ENCODE results near the gene TSPAN9. TPM values are rescaled to one million over a fixed set of nuclear protein-coding genes. Genes with fewer than 3 reads are reported as not detected.

Gene TSPAN9
- polyA plus RNA-seq, 3 donors = 92.7 to 102 (median 95.0) TPM

DNA sequence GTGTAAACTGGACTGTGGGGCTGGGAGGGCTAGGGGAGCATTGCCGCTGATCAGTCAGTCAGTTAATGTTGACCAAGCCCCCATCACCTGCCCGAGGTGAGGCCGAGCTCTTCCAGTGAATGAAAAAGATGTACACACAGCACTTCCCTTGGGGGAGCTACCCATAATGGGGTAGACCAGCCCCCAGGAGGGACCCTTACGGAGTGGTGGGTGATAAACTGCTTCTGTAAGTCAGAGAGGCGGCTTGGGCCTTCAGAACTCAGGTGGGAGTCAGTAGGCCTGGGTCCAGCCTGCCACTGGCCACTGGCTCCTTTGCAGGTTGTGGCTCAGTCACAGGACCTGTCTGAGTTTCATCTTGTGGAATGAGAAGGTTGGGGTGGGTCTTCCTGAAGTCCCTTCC, 43.5 kb downstream of the TSPAN9 start:
- DNase-seq (ENCODE audit: low read depth in 3 of 3, low spot score in 2 of 3) = no peak

DNA sequence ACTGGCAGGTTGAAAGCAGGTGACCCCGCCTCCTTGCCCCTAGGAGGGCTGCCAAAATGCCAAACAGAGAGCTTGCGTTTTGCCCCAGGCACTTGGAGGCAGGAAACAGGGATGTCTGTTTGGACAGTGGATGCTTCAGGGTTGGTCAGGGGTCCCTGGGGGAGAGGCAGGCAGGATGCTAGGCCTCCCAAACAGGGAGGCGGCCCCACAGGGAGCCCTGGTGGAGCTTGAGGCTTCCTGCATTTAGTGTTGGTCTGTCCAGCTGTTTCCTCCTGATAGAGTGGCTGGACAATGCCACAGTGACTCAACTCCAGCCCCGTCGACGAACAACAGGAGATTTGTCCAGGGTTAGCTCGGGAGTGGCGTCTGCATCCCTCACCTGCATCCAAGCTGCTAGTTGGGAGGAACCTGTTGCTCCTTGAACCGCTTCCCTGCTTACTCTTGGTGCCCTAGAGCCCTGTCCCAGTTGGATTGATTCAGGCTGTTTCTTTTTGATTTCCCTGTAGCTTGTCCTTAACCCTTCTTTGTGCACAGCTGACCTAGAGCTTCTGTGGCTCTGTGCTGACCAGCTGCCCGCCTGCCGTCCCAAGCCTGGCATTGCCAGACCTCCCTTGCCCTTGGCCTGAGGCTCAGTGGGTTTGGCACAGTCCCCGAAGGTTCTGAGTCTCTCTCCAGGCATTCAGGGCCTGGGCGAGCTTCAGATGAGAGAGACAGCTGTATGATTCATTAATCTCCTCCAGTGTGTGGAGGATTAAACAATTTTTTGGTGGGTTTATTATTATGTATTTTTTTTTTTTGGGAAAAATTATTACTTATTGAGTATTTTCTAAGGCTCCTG, 45.9 kb downstream of the TSPAN9 start:
- DNase-seq (ENCODE audit: low read depth in 3 of 3, low spot score in 2 of 3) = no peak

DNA sequence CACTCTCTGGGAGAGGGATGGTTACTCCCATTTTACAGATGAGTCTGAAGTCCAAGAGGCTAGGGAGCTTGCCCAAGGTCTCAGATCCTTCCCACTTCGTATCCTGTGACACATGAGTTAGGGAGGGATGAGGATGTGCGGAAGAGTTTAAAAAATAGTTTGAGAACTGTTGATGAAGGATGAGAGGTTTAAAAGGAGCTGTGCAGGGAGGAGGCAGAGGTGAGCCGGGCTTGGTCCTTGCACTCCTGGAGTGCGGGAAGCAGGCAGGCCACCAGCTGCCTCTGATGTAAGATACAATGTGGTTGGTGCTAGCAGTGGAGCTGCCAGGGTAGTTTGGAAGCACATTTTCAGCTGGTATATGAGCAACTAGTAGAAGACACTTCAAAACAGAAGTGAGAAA, 46.5 kb downstream of the TSPAN9 start:
- DNase-seq (ENCODE audit: low read depth in 3 of 3, low spot score in 2 of 3) = no peak

DNA sequence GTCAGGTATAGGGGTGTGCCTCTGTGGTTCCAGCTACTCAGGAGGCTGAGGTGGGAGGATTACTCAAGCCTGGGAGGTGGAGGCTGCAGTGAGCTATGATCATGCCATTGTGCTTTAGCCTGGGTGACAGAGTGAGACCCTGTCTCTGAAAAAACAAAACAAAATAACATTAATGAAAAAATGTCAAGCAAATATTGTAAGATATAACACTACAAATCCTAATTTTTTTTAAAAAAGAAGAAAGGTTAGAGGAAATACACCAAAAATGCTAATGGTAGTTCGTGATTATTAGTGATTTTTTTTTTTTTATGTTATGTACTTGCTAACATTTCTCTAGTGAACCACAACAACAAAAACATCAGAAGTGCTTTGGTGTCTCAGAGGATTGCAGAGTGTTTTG, 47.7 kb downstream of the TSPAN9 start:
- no peak for DNase-seq (ENCODE audit: low read depth in 3 of 3, low spot score in 2 of 3)

DNA sequence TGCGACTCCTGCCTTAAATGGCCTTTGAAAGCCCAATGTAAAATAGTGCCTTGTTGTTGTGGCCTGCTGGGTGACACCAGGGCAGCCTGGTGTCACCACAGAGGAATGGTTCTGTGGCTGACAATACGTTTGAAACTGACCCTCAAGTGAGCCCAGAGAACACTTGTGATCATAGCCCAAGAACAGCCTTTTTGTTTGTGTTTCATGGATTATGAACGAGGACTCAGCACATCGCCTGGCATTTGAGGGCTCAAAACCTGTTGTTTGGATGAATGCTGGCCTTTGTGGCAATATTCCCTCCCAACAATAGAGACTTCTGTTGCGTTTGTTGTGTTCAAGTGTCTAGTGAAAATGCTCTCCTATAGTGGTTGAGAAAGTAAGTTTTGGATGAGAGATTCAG, 48.5 kb downstream of the TSPAN9 start:
- DNase-seq (ENCODE audit: low read depth in 3 of 3, low spot score in 2 of 3) = no peak

DNA sequence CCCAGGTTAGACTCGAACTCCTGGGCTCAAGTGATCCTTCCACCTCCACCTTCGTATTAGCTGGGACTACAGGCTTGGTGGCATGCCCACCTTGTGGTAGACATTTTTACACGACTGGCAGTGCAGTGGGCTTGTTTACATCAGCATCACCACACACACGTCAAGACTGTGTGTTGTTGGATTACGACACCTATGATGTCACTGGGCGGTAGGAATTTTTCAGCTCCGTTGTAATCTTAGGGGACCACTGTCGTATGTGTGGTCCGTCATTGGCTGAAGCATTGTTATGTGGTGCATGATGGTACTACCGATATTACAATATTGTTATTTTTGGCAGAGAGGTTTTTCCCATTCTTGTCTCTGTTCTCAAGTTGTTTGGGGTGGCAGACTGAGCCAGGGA, 50.7 kb downstream of the TSPAN9 start:
- no peak for DNase-seq (ENCODE audit: low read depth in 3 of 3, low spot score in 2 of 3)

DNA sequence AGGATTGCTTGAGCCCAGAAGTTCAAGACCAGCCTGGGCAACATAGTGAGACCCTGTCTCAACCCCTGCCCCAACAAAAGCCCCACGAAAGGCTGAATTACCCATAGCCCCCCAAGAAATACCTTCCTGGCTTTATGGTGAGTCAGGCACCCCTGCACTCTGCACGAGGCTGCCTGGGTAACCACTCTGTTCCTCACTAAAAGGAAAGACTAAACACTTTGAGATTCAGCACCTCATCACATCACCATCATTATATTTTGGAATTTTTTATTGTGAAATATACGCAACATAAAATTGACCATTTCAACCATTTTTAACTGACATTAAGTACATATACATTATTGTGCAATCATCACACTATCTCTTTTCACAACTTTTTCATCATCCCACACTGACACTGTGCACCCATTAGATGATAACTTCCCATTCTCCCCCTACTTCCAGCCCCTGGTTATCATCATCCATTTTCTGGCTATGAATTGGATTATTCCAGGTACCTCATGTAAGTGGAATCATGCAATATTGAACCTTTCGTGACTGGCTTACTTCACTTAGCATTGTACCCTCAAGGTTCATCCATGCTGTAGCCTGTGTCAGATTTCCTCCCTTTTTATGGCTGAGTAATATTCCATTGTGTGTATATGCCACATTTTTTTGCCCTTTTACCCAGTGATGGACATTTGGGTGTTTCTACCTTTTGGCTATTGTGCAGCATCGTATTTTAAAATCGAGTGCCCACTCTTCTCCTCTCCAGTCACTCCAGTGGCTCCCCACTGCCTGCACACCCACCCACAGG, 51.5 kb downstream of the TSPAN9 start:
- no peak for DNase-seq (ENCODE audit: low read depth in 3 of 3, low spot score in 2 of 3)

DNA sequence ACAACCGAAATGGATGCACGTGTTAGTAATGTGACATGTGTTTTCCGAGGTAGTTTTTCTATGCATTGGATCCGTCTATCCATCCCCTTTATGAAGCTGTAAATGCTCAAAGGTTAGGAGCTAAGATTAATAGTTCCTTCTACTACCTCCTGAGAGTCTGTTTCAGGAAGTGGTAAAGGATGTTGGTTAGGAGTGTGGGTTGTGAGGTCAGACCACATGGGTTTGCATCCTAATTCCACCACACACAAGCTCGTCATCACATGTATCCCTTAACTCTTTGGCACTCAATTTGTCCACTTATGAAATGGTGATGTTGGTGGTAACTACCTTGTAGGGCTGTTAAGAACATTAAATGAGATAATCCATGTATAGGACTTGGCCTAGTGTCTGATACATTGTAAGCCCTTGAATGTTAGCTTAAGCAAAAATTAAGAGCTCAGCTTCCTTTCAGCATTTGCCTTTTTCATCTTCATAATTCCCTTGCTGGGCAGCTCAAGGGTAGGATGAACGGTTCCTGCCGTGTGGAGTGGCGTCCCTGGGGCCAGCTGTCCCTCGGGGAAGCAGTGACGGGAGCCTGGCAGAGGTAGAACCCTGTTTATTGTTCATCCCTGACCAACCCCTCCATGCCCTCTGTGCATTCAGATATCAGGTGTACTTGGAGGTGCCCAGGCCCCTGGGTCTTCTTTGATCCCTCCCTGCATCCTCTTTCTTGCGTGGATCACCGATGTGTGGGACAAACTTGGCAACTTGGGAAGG, 52.3 kb downstream of the TSPAN9 start:
- DNase-seq (ENCODE audit: low read depth in 3 of 3, low spot score in 2 of 3) = no peak

DNA sequence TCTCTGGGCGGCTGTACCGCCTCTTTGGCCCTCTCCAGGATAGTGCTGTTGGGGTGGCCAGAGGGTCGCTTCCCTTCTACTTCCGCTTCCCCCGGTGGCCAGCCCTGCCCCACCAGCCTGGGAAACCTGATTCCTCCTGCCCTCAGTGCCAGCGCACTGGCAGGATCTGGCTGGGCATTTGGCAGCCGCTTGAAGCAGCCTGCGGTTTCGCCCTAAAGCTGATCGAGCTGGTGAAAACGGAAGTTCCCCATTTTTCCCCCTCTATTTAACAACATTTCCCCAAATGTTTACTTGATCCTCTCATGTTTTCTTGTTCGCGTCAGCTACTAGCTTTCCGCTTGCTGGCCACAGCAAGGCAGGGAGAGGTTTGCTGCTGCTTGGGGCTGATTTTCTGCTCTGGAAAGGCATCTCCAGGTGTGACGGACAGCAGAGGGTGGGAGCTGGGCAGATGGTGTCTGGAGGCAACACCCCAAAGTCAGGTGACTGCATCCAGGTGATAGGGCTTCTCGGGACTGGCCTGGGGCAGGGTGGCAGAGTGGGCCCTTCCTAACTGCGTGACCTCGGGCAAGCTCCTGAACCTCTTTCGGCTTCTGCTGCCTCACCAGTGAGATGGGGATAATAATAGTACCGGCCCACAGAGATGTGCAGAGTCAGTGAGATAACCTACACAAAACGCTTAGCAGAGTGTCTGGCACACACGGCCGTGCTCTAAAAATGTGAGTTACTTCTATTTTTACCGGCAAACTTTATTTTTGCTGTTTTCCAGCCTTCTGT, 53.1 kb downstream of the TSPAN9 start:
- no peak for DNase-seq (ENCODE audit: low read depth in 3 of 3, low spot score in 2 of 3)

DNA sequence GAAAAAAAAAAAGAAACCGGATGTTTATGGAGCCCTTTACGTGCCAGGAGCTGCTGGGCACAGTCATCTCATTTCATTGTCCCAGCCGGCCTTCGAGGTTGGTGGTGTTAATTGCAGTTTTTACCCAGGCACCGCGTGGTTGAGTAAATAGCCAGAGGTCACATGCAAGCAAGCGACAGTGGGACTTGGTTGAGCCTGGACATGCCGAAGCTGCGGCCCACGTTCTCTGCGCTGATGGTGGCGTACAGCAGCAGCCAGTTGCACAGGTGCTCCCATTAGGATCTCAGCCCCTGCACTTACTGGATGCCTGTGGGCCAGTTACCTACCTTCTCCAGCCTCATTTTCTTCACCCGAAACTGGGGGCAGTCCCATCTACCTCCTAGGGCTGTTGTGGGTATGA, 54.0 kb downstream of the TSPAN9 start:
- no peak for DNase-seq (ENCODE audit: low read depth in 3 of 3, low spot score in 2 of 3)

DNA sequence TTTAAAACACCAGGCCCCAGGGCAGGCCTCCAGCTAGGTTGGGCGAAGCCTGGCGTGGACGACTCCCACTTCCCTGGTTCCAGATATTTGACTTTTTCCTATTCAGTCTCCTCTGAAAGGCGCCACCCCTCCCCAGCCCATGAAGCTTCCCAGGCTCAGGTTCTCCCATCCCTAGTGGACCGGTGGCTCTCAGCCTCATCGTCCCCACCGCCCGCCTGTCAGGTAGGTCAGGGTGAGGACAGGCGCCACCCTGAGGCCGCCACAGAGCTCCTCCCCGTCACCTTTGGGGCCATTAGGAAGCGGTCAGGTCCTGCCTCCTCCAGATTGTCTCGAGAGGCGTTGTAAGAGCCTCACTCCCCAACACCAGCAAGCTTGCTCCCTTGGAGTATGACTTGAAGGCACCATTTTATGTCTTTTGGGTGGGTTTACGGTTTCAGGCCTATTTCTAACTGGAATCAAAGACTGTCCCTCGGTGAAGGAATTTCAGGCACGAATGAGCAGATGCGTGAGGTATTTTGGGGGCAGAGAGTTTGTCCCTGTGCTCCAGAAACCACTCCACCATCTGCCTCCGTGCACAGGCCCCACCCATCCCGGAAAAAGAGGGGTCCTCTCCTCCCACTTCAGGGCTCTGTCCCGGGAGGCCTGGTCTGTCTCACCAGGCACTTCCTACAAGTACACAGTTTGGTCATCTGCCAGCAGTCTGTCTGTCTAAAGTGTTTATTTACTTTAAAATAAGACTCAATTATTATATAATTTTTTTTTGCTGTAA, 55.6 kb downstream of the TSPAN9 start:
- DNase-seq (ENCODE audit: low read depth in 3 of 3, low spot score in 2 of 3) = no peak

DNA sequence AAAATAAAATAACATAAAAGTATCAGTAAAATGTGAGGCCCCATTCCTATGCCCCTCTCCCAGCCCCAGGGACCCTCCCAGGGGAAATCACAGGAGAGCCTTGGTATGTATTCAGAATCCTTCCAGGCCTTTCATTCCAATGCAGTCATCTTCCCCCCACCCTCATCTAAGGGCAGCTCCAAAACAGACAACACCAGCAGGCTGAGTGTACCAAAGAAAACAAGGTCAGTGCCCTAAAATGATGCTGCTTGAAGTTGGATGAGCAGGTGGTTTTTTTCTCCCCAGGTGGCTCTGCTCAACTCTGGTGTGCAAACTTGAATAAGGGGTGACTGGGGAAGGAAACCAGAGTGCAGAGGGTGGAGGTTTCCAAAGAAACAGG, 56.2 kb downstream of the TSPAN9 start:
- DNase-seq (ENCODE audit: low read depth in 3 of 3, low spot score in 2 of 3) = no peak

DNA sequence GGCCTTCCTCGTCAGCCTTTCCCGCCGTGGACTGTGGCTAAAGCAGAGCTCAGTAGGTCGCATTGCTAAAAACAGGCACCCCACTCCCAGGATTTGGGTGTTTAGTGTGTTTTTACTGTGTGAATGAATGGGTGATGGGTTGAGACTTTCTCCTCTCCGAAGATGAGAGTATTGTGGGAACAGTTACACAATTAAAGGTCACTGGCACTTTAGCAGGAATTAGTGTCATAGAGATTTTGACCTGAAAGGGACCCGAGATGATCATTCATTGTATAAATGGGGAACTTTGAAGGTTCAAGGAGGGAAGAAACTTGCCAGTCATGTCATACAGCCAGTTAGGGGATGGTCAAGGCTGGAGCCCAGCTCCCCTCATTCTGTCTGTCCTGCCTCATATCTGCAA, 56.9 kb downstream of the TSPAN9 start:
- no peak for DNase-seq (ENCODE audit: low read depth in 3 of 3, low spot score in 2 of 3)

DNA sequence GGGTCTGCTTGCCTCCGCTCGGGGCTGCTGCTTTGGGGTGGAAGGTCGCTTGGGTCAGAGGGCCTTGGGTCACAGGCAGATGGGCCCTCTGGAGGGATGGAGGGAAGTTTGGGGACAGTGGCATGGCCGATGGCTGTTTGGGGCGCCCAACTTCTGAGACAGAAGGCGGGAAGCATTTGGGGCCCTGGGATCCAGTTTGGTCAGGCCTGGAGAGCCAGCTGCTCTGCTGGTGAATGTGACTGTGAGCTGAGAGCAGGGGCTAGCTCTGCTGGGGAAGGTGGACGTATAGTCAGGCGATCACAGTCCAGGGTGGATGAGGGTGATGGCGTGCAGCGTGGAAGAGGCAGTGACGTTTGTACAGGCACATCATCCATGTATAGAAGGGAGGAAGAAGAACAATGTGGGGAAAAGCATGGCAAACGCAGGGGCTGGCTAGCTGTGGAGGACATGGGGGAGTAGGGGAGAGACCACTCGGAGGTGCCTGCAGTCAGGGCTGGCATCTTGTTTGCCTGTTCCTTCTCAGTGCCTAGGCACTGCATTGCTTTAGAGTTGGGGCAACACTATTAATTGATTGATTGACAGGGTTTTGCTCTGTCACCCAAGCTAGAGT, 57.5 kb downstream of the TSPAN9 start:
- DNase-seq (ENCODE audit: low read depth in 3 of 3, low spot score in 2 of 3) = no peak

DNA sequence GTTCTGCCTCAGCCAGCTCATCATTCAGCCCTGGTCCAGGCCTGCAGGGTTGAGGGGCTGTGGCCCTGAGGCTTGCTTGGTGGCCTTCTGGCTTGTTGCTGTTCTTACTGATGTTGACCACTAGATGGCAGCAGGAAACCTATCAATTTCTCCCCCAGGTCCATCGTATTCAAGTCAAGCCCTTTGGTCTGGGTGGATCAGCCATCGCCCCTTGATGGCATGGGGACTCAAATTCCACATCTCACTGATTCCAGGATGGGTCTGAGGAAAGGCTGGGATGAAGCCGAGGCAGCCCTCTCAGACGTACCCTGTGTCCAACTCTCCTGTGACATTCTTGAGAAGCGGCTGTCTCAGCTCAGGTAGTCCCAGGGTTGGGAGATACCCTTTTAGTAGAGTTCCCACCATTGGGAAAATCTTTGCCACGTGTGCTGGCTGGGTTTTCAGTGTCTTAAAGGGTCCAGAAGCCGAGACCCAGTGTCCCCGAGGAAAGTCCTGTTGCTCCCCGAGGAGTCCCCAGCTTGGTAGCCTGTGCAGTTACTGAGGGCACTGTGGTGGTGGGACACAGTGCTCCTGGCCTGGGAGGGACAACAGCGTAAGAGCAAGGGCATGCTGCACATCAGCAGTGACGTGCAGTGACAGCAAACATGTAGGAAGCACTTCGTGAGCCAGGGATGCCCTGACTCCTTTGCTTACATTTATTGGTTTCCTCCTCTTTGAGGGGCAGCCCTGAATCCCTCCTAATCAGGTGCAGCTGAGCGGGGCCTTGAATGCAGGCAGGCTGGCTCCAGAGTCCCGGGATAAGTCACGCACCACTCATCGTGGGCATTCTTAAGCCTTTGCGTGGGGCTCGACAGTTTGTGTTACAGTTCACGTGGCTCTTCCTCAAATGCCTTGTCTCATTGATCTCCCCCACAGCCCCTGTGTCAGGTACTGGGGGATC, 58.6 kb downstream of the TSPAN9 start:
- no peak for DNase-seq (ENCODE audit: low read depth in 3 of 3, low spot score in 2 of 3)

DNA sequence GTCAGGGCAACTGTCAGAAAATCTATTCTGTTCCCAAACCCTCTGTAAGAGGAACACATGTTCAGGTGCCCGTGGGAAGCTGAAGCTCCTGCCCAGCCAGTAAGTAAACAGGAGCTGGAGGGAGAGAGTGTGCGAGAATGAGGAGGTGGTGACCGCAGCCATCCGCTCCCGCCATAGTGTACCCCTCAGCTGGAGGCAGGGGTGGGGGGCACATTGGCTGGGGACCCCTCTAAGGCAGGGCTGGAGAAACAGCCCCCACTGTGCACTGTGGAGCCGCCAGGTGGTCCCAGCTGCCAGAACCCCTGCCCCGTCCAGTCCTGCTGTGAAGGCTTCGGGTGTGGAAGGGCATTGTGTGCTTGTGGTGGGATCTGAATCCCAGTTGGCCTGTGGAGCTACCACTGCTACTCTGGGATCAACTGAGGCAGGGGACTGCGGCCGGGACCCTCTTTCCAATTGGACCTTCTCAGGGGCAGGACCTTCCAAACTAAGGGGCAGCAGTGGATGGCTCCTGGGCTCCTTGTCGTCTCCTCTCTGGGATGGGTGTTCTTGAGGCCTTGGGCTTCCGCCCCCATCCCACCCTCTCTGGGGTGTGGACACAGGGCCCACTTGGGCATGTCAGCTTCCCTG, 59.6 kb downstream of the TSPAN9 start:
- no peak for DNase-seq (ENCODE audit: low read depth in 3 of 3, low spot score in 2 of 3)

DNA sequence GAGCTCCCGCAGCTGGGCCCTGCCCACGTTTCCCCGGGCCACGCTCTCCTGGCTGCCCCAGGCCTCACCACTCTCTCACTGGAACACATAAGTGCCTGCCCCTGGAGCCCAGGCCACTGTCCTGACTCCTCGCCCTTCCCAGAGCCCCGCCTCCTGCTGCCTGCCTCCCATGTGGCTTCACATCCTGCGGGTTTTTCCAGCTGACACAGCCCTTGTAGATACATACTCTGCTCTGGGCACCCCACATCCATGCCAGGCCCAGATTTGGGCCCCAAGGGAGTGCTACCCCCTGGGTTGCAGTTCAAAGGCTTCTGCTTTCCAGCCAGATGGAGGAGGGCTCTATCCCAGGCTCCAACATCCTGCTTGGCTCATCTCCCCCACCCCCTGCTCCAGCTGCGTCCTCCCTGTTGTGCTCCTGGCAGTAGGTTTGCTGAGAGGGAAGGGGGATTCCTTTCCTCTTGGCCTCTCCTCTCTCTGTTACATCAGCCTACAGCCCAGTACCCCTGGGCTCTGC, 60.1 kb downstream of the TSPAN9 start:
- DNase-seq (ENCODE audit: low read depth in 3 of 3, low spot score in 2 of 3) = no peak

Measured in right renal cortex interstitium (tissue), 3 donors.